ENCODE measurements around the gene YJEFN3. TPM values are rescaled to one million over a fixed set of nuclear protein-coding genes. Genes with fewer than 3 reads are reported as not detected.

Gene YJEFN3
- total RNA-seq, 1 donor from 2014 or later: 6.4 TPM

GRCh38 chr19:19540715-19541515 is 12.2 kb downstream of the YJEFN3 start:
- Histone ChIP-seq H3K27ac (no peak overlapping the region), H3K27me3 (peaks cover 52% of the 10 kb centered on the region), H3K4me3 (peak overlapping the region; percentile 19), H3K9me3 (no peaks in the 10 kb centered on the region), H3K36me3 (no peaks in the 10 kb centered on the region), H3K4me1 (peaks cover 11% of the 10 kb centered on the region)
- ATAC-seq: peak; percentile 48
- no peak for TF ChIP-seq CTCF (IDR thresholded peaks at IDR 0.05)
- DNase-seq: peak; percentile 76
- intact Hi-C loops (cut with DNase I): no loop called here

GRCh38 chr19:19541616-19542015 is 12.9 kb downstream of the YJEFN3 start:
- TF ChIP-seq CTCF (IDR thresholded peaks at IDR 0.05): no peak
- DNase-seq (no peak), ATAC-seq (no peak)
- H3K9me3 ChIP-seq: no peaks in the 10 kb centered on the region
- no peak overlapping the region for H3K27ac ChIP-seq
- intact Hi-C loops (cut with DNase I): no loop called here
- H3K27me3 ChIP-seq: peaks cover 52% of the 10 kb centered on the region
- no peaks in the 10 kb centered on the region for H3K36me3 ChIP-seq
- no peak overlapping the region for H3K4me3 ChIP-seq
- peaks cover 11% of the 10 kb centered on the region for H3K4me1 ChIP-seq

- peaks cover 52% of the 10 kb centered on the region for H3K27me3 ChIP-seq
- DNase-seq (no peak), ATAC-seq (no peak)
- intact Hi-C loops (cut with DNase I): no loop called here
- H3K36me3 ChIP-seq: no peaks in the 10 kb centered on the region
- no peak for TF ChIP-seq CTCF (IDR thresholded peaks at IDR 0.05)
- H3K27ac ChIP-seq: no peak overlapping the region
- no peaks in the 10 kb centered on the region for H3K9me3 ChIP-seq
- H3K4me3 ChIP-seq: no peak overlapping the region
- H3K4me1 ChIP-seq: peaks cover 11% of the 10 kb centered on the region
Measured at GRCh38 chr19:19542507-19542906, 13.8 kb downstream of the YJEFN3 start.

GRCh38 chr19:19543101-19543500 is 14.4 kb downstream of the YJEFN3 start:
- H3K4me1 ChIP-seq: peaks cover 8% of the 10 kb centered on the region
- ATAC-seq (no peak), DNase-seq (no peak)
- no peak for TF ChIP-seq CTCF (IDR thresholded peaks at IDR 0.05)
- peaks cover 47% of the 10 kb centered on the region for H3K27me3 ChIP-seq
- no peaks in the 10 kb centered on the region for H3K36me3 ChIP-seq
- intact Hi-C loops (cut with DNase I): no loop called here
- no peaks in the 10 kb centered on the region for H3K9me3 ChIP-seq
- H3K27ac ChIP-seq: no peak overlapping the region
- H3K4me3 ChIP-seq: no peak overlapping the region

GRCh38 chr19:19543640-19544039 is 14.9 kb downstream of the YJEFN3 start:
- no peak overlapping the region for H3K27ac ChIP-seq
- peaks cover 44% of the 10 kb centered on the region for H3K27me3 ChIP-seq
- no peak for TF ChIP-seq CTCF (IDR thresholded peaks at IDR 0.05)

More at GRCh38 chr19:19543640-19544039, 14.9 kb downstream of the YJEFN3 start:
- Histone ChIP-seq H3K4me1 (peaks cover 2% of the 10 kb centered on the region), H3K4me3 (no peak overlapping the region), H3K36me3 (no peaks in the 10 kb centered on the region), H3K9me3 (no peaks in the 10 kb centered on the region)
- intact Hi-C loops (cut with DNase I): no loop called here
- no peak for DNase-seq
- ATAC-seq: no peak
